BLaER1 treated with 17β-estradiol and CSF1 and Interleukin-3, amounts not matched to agents 10 nM and 100 nM (cell line): ENCODE data around the gene GNS.

ENCODE experiments used
- H3K27ac ChIP-seq, 11 experiments: shearing (Covaris generic); formaldehyde crosslinking; 2 replicates each; pipeline ENCODE4 v1.8.1; 2022
- H3K27me3 ChIP-seq, 11 experiments: shearing (Covaris generic); formaldehyde crosslinking; 2 replicates each; pipeline ENCODE4 v1.8.1; 2022
- H3K36me3 ChIP-seq, 11 experiments: shearing (Covaris generic); formaldehyde crosslinking; 2 replicates each; pipeline ENCODE4 v1.8.1; 2022
- H3K4me1 ChIP-seq, 10 experiments: shearing (Covaris generic); formaldehyde crosslinking; 2 replicates each; pipeline ENCODE4 v1.8.1; 2022
- H3K4me2 ChIP-seq, 11 experiments: shearing (Covaris generic); formaldehyde crosslinking; 2 replicates each; pipeline ENCODE4 v1.8.1; 2022
- H3K4me3 ChIP-seq, 10 experiments: shearing (Covaris generic); formaldehyde crosslinking; 2 replicates each; pipeline ENCODE4 v1.8.1; 2022
- H3K9ac ChIP-seq, 11 experiments: shearing (Covaris generic); formaldehyde crosslinking; 2 replicates each; pipeline ENCODE4 v1.8.1; 2022
- H3K9me3 ChIP-seq, 11 experiments: shearing (Covaris generic); formaldehyde crosslinking; replicated peaks in 1 of 11; 2 replicates each; pipeline ENCODE4 v1.8.1; 2022
- H4K20me1 ChIP-seq, 11 experiments: shearing (Covaris generic); formaldehyde crosslinking; 2 replicates each; pipeline ENCODE4 v1.8.1; 2022
- Cebpa-rat ChIP-seq, 11 experiments: shearing (Covaris generic); IDR thresholded peaks; 2 replicates each; pipeline ENCODE4 v1.8.1; 2022

Gene GNS

GRCh38 chr12:64746663-64747062 lies 12.5 kb downstream of the GNS start:
- H3K4me1 ChIP-seq, result peaks cover 0 to 99% (median 13%) of the 10 kb centered on the region in 10 experiments; a peak in 9 of 20 replicates
- H3K4me3 ChIP-seq, result no peak overlapping the region
- peak overlapping the region in 6 of 11 experiments; percentile 14 to 94 (median 67); a peak in 12 of 22 replicates for H3K4me2 ChIP-seq
- peak overlapping the region in 5 of 11 experiments; percentile 39 to 81 (median 76); a peak in 9 of 22 replicates for H3K27ac ChIP-seq
- H3K9me3 ChIP-seq, result no peaks in the 10 kb centered on the region
- H4K20me1 ChIP-seq, result no peaks in the 10 kb centered on the region
- peaks cover 71 to 97% (median 83%) of the 10 kb centered on the region in 11 experiments for H3K36me3 ChIP-seq
- no peaks in the 10 kb centered on the region for H3K27me3 ChIP-seq
- peak overlapping the region in 4 of 11 experiments; percentile 36 to 49 (median 42); a peak in 2 of 22 replicates for H3K9ac ChIP-seq
- no peak for TF ChIP-seq Cebpa-rat (IDR thresholded peaks at IDR 0.05)

GRCh38 chr12:64745980-64746379 lies 13.2 kb downstream of the GNS start:
- H3K9me3 ChIP-seq, result no peaks in the 10 kb centered on the region
- no peak for TF ChIP-seq Cebpa-rat (IDR thresholded peaks at IDR 0.05)
- H3K4me1 ChIP-seq, result peaks cover 0 to 99% (median 16%) of the 10 kb centered on the region in 10 experiments; a peak in 10 of 20 replicates
- no peaks in the 10 kb centered on the region for H4K20me1 ChIP-seq
- H3K27me3 ChIP-seq, result no peaks in the 10 kb centered on the region
- H3K27ac ChIP-seq, result peak overlapping the region in 4 of 11 experiments; percentile 72 to 81 (median 78); a peak in 6 of 22 replicates
- peak overlapping the region in 4 of 11 experiments; percentile 63 to 94 (median 76); a peak in 8 of 22 replicates for H3K4me2 ChIP-seq
- H3K4me3 ChIP-seq, result no peak overlapping the region; a peak in 1 of 20 replicates
- peaks cover 70 to 97% (median 86%) of the 10 kb centered on the region in 11 experiments for H3K36me3 ChIP-seq
- H3K9ac ChIP-seq, result peak overlapping the region in 1 of 11 experiments; percentile 41; a peak in 1 of 22 replicates

GRCh38 chr12:64745259-64745807 lies 13.9 kb downstream of the GNS start:
- TF ChIP-seq Cebpa-rat (IDR thresholded peaks at IDR 0.05), result no peak
- no peaks in the 10 kb centered on the region for H3K9me3 ChIP-seq
- H3K36me3 ChIP-seq, result peaks cover 65 to 97% (median 86%) of the 10 kb centered on the region in 11 experiments
- peak overlapping the region in 1 of 11 experiments; percentile 28; a peak in 1 of 22 replicates for H3K9ac ChIP-seq
- H3K27me3 ChIP-seq, result no peaks in the 10 kb centered on the region
- peak overlapping the region in 3 of 11 experiments; percentile 71 to 94 (median 82); a peak in 6 of 22 replicates for H3K4me2 ChIP-seq
- peaks cover 0 to 99% (median 19%) of the 10 kb centered on the region in 10 experiments; a peak in 10 of 20 replicates for H3K4me1 ChIP-seq
- H3K4me3 ChIP-seq, result no peak overlapping the region; a peak in 1 of 20 replicates
- H4K20me1 ChIP-seq, result no peaks in the 10 kb centered on the region
- H3K27ac ChIP-seq, result peak overlapping the region in 3 of 11 experiments; percentile 29 to 80 (median 72); a peak in 6 of 22 replicates

GRCh38 chr12:64744422-64745258 lies 14.6 kb downstream of the GNS start:
- peak overlapping the region in 3 of 11 experiments; percentile 29 to 80 (median 72); a peak in 5 of 22 replicates for H3K27ac ChIP-seq
- H3K4me1 ChIP-seq, result peaks cover 0 to 99% (median 19%) of the 10 kb centered on the region in 10 experiments; a peak in 10 of 20 replicates
- H3K4me3 ChIP-seq, result no peak overlapping the region
- H3K27me3 ChIP-seq, result no peaks in the 10 kb centered on the region
- peaks cover 61 to 97% (median 86%) of the 10 kb centered on the region in 11 experiments for H3K36me3 ChIP-seq
- H3K4me2 ChIP-seq, result peak overlapping the region in 3 of 11 experiments; percentile 71 to 94 (median 82); a peak in 6 of 22 replicates
- H4K20me1 ChIP-seq, result no peaks in the 10 kb centered on the region
- no peaks in the 10 kb centered on the region for H3K9me3 ChIP-seq
- no peak for TF ChIP-seq Cebpa-rat (IDR thresholded peaks at IDR 0.05)
- peak overlapping the region in 1 of 11 experiments; percentile 28; a peak in 1 of 22 replicates for H3K9ac ChIP-seq

- no peak for TF ChIP-seq Cebpa-rat (IDR thresholded peaks at IDR 0.05)
- Histone ChIP-seq H3K36me3 (peaks cover 69 to 100% (median 90%) of the 10 kb centered on the region in 11 experiments), H3K9me3 (no peaks in the 10 kb centered on the region), H3K27ac (no peak overlapping the region), H4K20me1 (no peaks in the 10 kb centered on the region), H3K4me1 (peaks cover 0 to 100% (median 18%) of the 10 kb centered on the region in 10 experiments; a peak in 10 of 20 replicates), H3K27me3 (no peaks in the 10 kb centered on the region), H3K4me2 (peak overlapping the region in 3 of 11 experiments; percentile 61 to 94 (median 81); a peak in 4 of 22 replicates), H3K4me3 (no peak overlapping the region), H3K9ac (no peak overlapping the region)
Measured at GRCh38 chr12:64743206-64743605, 16.0 kb downstream of the GNS start.

- Histone ChIP-seq H3K4me1 (peaks cover 0 to 100% (median 18%) of the 10 kb centered on the region in 10 experiments; a peak in 10 of 20 replicates), H3K27me3 (no peaks in the 10 kb centered on the region), H3K36me3 (peaks cover 74 to 100% (median 95%) of the 10 kb centered on the region in 11 experiments), H3K4me2 (peak overlapping the region in 3 of 11 experiments; percentile 61 to 94 (median 81); a peak in 6 of 22 replicates), H3K9ac (no peak overlapping the region), H3K9me3 (no peaks in the 10 kb centered on the region), H4K20me1 (no peaks in the 10 kb centered on the region), H3K27ac (peak overlapping the region in 2 of 11 experiments; percentile 71 to 74; a peak in 3 of 22 replicates), H3K4me3 (no peak overlapping the region)
- TF ChIP-seq Cebpa-rat (IDR thresholded peaks at IDR 0.05), result no peak
Measured at GRCh38 chr12:64742416-64742815, 16.8 kb downstream of the GNS start.

- H3K9ac ChIP-seq, result peak overlapping the region in 4 of 11 experiments; percentile 34 to 71 (median 52); a peak in 5 of 22 replicates
- peaks cover 87 to 100% (median 94%) of the 10 kb centered on the region in 11 experiments for H3K36me3 ChIP-seq
- TF ChIP-seq Cebpa-rat (IDR thresholded peaks at IDR 0.05), result no peak
- peak overlapping the region in 3 of 10 experiments; percentile 2 to 18 (median 11); a peak in 5 of 20 replicates for H3K4me3 ChIP-seq
- H4K20me1 ChIP-seq, result no peaks in the 10 kb centered on the region
- H3K27ac ChIP-seq, result peak overlapping the region in 5 of 11 experiments; percentile 59 to 74 (median 71); a peak in 8 of 22 replicates
- H3K4me2 ChIP-seq, result peak overlapping the region in 6 of 11 experiments; percentile 32 to 94 (median 76); a peak in 11 of 22 replicates
- H3K27me3 ChIP-seq, result no peaks in the 10 kb centered on the region
- H3K4me1 ChIP-seq, result peaks cover 0 to 100% (median 9%) of the 10 kb centered on the region in 10 experiments; a peak in 10 of 20 replicates
- H3K9me3 ChIP-seq, result no peaks in the 10 kb centered on the region
Measured at GRCh38 chr12:64740646-64741045, 18.6 kb downstream of the GNS start.

- no peaks in the 10 kb centered on the region for H4K20me1 ChIP-seq
- peak overlapping the region in 2 of 11 experiments; percentile 42 to 62; a peak in 3 of 22 replicates for H3K9ac ChIP-seq
- H3K4me1 ChIP-seq, result peaks cover 0 to 100% (median 9%) of the 10 kb centered on the region in 10 experiments; a peak in 10 of 20 replicates
- no peak for TF ChIP-seq Cebpa-rat (IDR thresholded peaks at IDR 0.05)
- peak overlapping the region in 1 of 10 experiments; percentile 11; a peak in 1 of 20 replicates for H3K4me3 ChIP-seq
- H3K27me3 ChIP-seq, result no peaks in the 10 kb centered on the region
- H3K36me3 ChIP-seq, result peaks cover 83 to 100% (median 93%) of the 10 kb centered on the region in 11 experiments
- H3K27ac ChIP-seq, result peak overlapping the region in 4 of 11 experiments; percentile 65 to 74 (median 72); a peak in 7 of 22 replicates
- H3K9me3 ChIP-seq, result no peaks in the 10 kb centered on the region
- H3K4me2 ChIP-seq, result peak overlapping the region in 4 of 11 experiments; percentile 74 to 94 (median 80); a peak in 8 of 22 replicates
Measured at GRCh38 chr12:64739778-64740177, 19.4 kb downstream of the GNS start.
